Vagina (tissue), 2 donors: Measurements from ENCODE around the gene GALNT12. TPM values are rescaled to one million over a fixed set of nuclear protein-coding genes. Genes with fewer than 3 reads are reported as not detected.

Source experiments
- DNase-seq, 2 donors: peaks; one replicate each; pipeline ENCODE4 v3.0.0-alpha.2; 2017; ENCODE audit errors: extremely low spot score in 2 of 2
- H3K27ac ChIP-seq: fragments of 200-600 bp; sonication (generic); one replicate; pipeline ENCODE4 v1.5.1; 2019
- H3K27me3 ChIP-seq: fragments of 200-600 bp; sonication (generic); one replicate; pipeline ENCODE4 v1.5.1; 2019
- H3K36me3 ChIP-seq, 2 donors: fragments of 200-600 bp; sonication (generic); one replicate each; pipeline ENCODE4 v1.5.1; 2017 to 2019
- H3K4me1 ChIP-seq: fragments of 200-600 bp; sonication (generic); one replicate; pipeline ENCODE4 v1.5.1; 2019
- H3K4me3 ChIP-seq, 2 donors: fragments of 200-600 bp; sonication (generic); 1 replicate in 1 of 2; 2 replicates in 1 of 2; pipeline ENCODE4 v1.5.1; 2016 to 2019
- H3K9me3 ChIP-seq: fragments of 200-600 bp; sonication (generic); one replicate; pipeline ENCODE4 v1.5.1; 2019
- POLR2A ChIP-seq, 2 donors: fragments of 450-650 bp; IDR thresholded peaks; one replicate each; pipeline ENCODE4 v1.6.1; 2017; ENCODE audit warnings: antibody characterized with exemption in 2 of 2, mild to moderate bottlenecking in 2 of 2, moderate library complexity in 2 of 2
- POLR2AphosphoS5 ChIP-seq, 2 donors: sonication (generic); formaldehyde crosslinking; IDR thresholded peaks; one replicate each; pipeline ENCODE4 v1.9.0; 2017; ENCODE audit warnings: antibody characterized with exemption in 2 of 2, mild to moderate bottlenecking in 2 of 2, low read depth in 1 of 2; ENCODE audit not compliant: insufficient read depth in 1 of 2
- intact Hi-C: fragments of 100-400 bp; cut with DNase I; formaldehyde crosslinking; loops from one replicate; pipeline ENCODE4 v1.15.1; 2023
- total RNA-seq: library from RNA; depleted of rRNA; stranded (reverse); fragments of >200 nt; gene quantifications from one replicate; pipeline ENCODE4 v1.2.3, GENCODE V29; 2016
- TF ChIP-seq, protein P1 (sequence below), 3 experiments: fragments of 450-650 bp in 2 of 3; fragments of 200-600 bp in 1 of 3; sonication (generic) in 1 of 3; IDR thresholded peaks; one replicate each; pipeline ENCODE4 v1.5.1; 2017 to 2019; ENCODE audit warnings: antibody characterized with exemption in 3 of 3, mild to moderate bottlenecking in 2 of 3, moderate library complexity in 2 of 3

Gene GALNT12
- total RNA-seq, 1 donor from 2014 or later: 5.4 TPM

DNA sequence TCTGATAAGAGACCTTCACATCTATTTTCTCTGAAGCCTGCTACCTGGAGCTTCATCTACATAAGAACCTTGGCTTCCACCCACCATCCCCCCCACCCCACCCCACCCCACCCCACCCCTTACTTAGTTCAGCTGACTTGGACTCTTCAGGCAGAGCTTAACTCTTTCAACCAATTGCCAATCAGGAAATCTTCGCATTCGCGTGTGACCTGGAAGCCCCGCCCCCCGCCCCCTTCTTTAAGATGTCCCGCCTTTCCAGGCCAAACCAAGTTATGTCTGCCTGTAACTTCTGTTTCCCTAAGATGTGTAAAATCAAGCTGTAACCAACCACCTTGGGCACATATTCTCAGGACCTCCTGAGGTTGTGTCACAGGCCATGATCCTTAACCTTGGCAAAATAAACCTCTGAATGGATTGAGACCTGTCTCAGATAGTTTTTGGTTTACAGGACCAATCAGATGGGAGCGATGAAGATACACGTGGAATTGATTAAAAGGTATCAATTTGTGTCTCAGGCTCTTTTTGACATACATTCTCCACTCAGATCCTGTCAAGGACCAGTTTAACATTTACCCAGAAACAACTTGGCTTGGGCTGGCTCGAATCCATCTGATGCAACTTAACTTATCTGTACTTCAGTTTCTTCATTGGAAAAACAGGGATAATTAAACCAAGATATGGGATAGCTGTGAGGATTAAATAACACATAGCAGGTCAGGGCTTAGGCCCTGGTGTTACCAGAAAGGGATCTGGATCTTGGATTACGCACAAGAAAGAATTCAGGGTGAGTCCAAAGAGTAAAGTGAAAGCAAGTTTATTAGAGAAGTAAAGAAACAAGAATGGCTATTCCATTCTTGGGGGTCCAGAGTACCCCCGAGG, 43.6 kb downstream of the GALNT12 start:
- no peaks in the 10 kb centered on the region for H3K36me3 ChIP-seq
- H3K4me1 ChIP-seq: no peaks in the 10 kb centered on the region
- DNase-seq: no peak
- intact Hi-C loops: loop anchor here (5.0 kb wide), 1 partner anchor 141 kb away; no protein-coding TSS in a partner anchor
- no peaks in the 10 kb centered on the region for H3K27me3 ChIP-seq
- no peak overlapping the region for H3K4me3 ChIP-seq
- H3K9me3 ChIP-seq: no peaks in the 10 kb centered on the region
- TF ChIP-seq POLR2A (IDR thresholded peaks at IDR 0.05): no peak
- TF ChIP-seq POLR2AphosphoS5 (IDR thresholded peaks at IDR 0.05; ENCODE audit: insufficient read depth in 1 of 2, low read depth in 1 of 2): no peak
- TF ChIP-seq, protein P1, sequence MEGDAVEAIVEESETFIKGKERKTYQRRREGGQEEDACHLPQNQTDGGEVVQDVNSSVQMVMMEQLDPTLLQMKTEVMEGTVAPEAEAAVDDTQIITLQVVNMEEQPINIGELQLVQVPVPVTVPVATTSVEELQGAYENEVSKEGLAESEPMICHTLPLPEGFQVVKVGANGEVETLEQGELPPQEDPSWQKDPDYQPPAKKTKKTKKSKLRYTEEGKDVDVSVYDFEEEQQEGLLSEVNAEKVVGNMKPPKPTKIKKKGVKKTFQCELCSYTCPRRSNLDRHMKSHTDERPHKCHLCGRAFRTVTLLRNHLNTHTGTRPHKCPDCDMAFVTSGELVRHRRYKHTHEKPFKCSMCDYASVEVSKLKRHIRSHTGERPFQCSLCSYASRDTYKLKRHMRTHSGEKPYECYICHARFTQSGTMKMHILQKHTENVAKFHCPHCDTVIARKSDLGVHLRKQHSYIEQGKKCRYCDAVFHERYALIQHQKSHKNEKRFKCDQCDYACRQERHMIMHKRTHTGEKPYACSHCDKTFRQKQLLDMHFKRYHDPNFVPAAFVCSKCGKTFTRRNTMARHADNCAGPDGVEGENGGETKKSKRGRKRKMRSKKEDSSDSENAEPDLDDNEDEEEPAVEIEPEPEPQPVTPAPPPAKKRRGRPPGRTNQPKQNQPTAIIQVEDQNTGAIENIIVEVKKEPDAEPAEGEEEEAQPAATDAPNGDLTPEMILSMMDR (IDR thresholded peaks at IDR 0.05): no peak
- no peak overlapping the region for H3K27ac ChIP-seq

- H3K27me3 ChIP-seq: no peaks in the 10 kb centered on the region
- no peak overlapping the region for H3K4me3 ChIP-seq
- DNase-seq: no peak
- TF ChIP-seq POLR2AphosphoS5 (IDR thresholded peaks at IDR 0.05; ENCODE audit: insufficient read depth in 1 of 2, low read depth in 1 of 2) (no peak), POLR2A (IDR thresholded peaks at IDR 0.05) (no peak)
- TF ChIP-seq, protein P1 (IDR thresholded peaks at IDR 0.05): no peak
- no peaks in the 10 kb centered on the region for H3K4me1 ChIP-seq
- H3K9me3 ChIP-seq: no peaks in the 10 kb centered on the region
- intact Hi-C loops: loop anchor here (5.0 kb wide), 1 partner anchor 140 kb away; no protein-coding TSS in a partner anchor
- no peak overlapping the region for H3K27ac ChIP-seq
- H3K36me3 ChIP-seq: no peaks in the 10 kb centered on the region
These were observed 44.4 kb downstream of the GALNT12 start for GRCh38 chr9:98851730-98852459.

- intact Hi-C loops: loop anchor here (5.0 kb wide), 1 partner anchor 140 kb away; no protein-coding TSS in a partner anchor
- Histone ChIP-seq H3K27ac (no peak overlapping the region), H3K27me3 (no peaks in the 10 kb centered on the region), H3K36me3 (no peaks in the 10 kb centered on the region), H3K4me1 (no peaks in the 10 kb centered on the region), H3K9me3 (no peaks in the 10 kb centered on the region), H3K4me3 (no peak overlapping the region)
- no peak for TF ChIP-seq POLR2AphosphoS5 (IDR thresholded peaks at IDR 0.05; ENCODE audit: insufficient read depth in 1 of 2, low read depth in 1 of 2)
- TF ChIP-seq, protein P1 (IDR thresholded peaks at IDR 0.05): no peak
- no peak for TF ChIP-seq POLR2A (IDR thresholded peaks at IDR 0.05)
- DNase-seq: no peak
These were observed 44.9 kb downstream of the GALNT12 start for GRCh38 chr9:98852460-98852734.

- no peak overlapping the region for H3K27ac ChIP-seq
- TF ChIP-seq POLR2A (IDR thresholded peaks at IDR 0.05): no peak
- no peak for TF ChIP-seq POLR2AphosphoS5 (IDR thresholded peaks at IDR 0.05; ENCODE audit: insufficient read depth in 1 of 2, low read depth in 1 of 2)
- TF ChIP-seq, protein P1 (IDR thresholded peaks at IDR 0.05): no peak
- intact Hi-C loops: loop anchor here (5.0 kb wide), 1 partner anchor 139 kb away; no protein-coding TSS in a partner anchor
These were observed 45.5 kb downstream of the GALNT12 start for GRCh38 chr9:98852961-98853360.

More at GRCh38 chr9:98852961-98853360, 45.5 kb downstream of the GALNT12 start:
- no peaks in the 10 kb centered on the region for H3K36me3 ChIP-seq
- no peak for DNase-seq
- no peaks in the 10 kb centered on the region for H3K27me3 ChIP-seq
- H3K4me3 ChIP-seq: no peak overlapping the region
- no peaks in the 10 kb centered on the region for H3K4me1 ChIP-seq
- H3K9me3 ChIP-seq: no peaks in the 10 kb centered on the region
